Stimulated activated effector memory CD8-positive, alpha-beta T cell treated with anti-CD3 and anti-CD28 coated beads, Interleukin-12 subunit alpha, Interleukin-12 subunit beta, amount 100 ng/mL, for 72 hours (primary cell): ENCODE results near the gene MRPL55.
"Not testable (repeated sequence)": the region's sequence is repeated elsewhere in the genome, so short reads cannot be mapped to it uniquely, and the experiment has no call there.

Experiments used
- ATAC-seq: fragments of 150-1000 bp; cut with Tn5 transposase; 2 replicates; pipeline ENCODE4 v1.10.0; 2021
- DNase-seq, 2 donors: peaks; one replicate each; pipeline ENCODE4 v3.0.0; 2021 to 2022; ENCODE audit warnings: low spot score in 2 of 2
- H3K27ac Mint-ChIP-seq: one replicate; pipeline ENCODE4 v1.8.0; 2022; ENCODE audit warnings: mild to moderate bottlenecking, mixed read lengths
- H3K36me3 Mint-ChIP-seq: one replicate; pipeline ENCODE4 v1.8.0; 2022; ENCODE audit warnings: mild to moderate bottlenecking, mixed read lengths
- H3K4me1 Mint-ChIP-seq: one replicate; pipeline ENCODE4 v1.8.0; 2022; ENCODE audit warnings: mixed read lengths
- H3K4me3 Mint-ChIP-seq: one replicate; pipeline ENCODE4 v1.8.0; 2022; ENCODE audit warnings: mild to moderate bottlenecking, mixed read lengths
- H3K9me3 Mint-ChIP-seq: one replicate; pipeline ENCODE4 v1.8.0; 2022; ENCODE audit warnings: mixed read lengths

The MRPL55 gene

DNA sequence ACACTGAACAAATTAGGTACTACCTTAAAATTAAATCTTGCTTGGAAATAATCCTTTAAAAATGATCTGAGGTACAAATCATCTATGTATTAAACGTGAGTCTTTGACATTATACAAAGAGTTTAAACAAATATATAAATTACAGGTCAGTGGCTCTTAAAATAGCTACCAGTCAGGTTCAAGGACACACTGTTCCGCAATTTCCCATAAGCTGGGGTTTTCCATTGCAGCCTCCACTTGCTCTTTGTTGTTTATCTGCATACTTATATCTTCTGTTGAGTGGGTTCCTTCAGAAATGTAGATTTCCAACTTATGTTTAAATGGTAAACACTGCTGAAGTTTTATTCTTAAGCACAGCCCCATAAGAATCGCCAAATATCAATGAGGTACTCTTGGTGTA lies 5.7 kb upstream of the MRPL55 start:
- peaks cover under 1% of the 10 kb centered on the region for H3K36me3 Mint-ChIP-seq
- no peak overlapping the region for H3K27ac Mint-ChIP-seq
- H3K4me3 Mint-ChIP-seq = no peak overlapping the region

GRCh38 chr1:228112617-228113016 lies 3.5 kb upstream of the MRPL55 start:
- H3K4me1 Mint-ChIP-seq = peaks cover 26% of the 10 kb centered on the region
- no peak overlapping the region for H3K27ac Mint-ChIP-seq

More for the DNA sequence above, 5.7 kb upstream of the MRPL55 start:
- DNase-seq (no peak), ATAC-seq (no peak)
- peaks cover 3% of the 10 kb centered on the region for H3K9me3 Mint-ChIP-seq
- H3K4me1 Mint-ChIP-seq = peaks cover 4% of the 10 kb centered on the region

DNA sequence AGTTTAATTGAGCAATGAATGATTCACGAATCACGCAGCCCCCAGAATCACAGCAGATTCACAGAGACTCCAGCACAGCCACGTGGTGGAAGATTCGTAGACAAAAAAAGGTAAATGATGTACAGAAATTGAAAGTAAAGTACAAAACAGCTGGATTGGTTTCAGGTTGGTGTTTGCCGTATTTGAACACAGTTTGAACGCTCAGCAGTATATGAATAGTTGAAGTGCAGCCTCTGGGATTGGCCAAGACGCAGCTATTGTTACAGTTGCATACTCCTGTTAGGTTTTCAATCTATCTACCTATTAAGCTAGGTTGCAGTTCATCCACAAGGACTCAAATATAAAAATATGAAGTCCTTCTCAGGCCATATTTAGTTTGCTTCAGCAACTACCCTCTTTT lies 3.1 kb upstream of the MRPL55 start:
- DNase-seq (no peak), ATAC-seq (no peak)
- H3K4me1 Mint-ChIP-seq = peaks cover 28% of the 10 kb centered on the region
- H3K4me3 Mint-ChIP-seq = no peak overlapping the region
- no peaks in the 10 kb centered on the region for H3K9me3 Mint-ChIP-seq
- no peak overlapping the region for H3K27ac Mint-ChIP-seq
- H3K36me3 Mint-ChIP-seq = peaks cover 16% of the 10 kb centered on the region

More at GRCh38 chr1:228112617-228113016, 3.5 kb upstream of the MRPL55 start:
- Mint-ChIP-seq H3K36me3 (peaks cover 12% of the 10 kb centered on the region), H3K9me3 (no peaks in the 10 kb centered on the region), H3K4me3 (no peak overlapping the region)
- ATAC-seq = no peak
- no peak for DNase-seq

GRCh38 chr1:228111315-228111714 lies 2.2 kb upstream of the MRPL55 start:
- H3K27ac Mint-ChIP-seq, H3K9me3 Mint-ChIP-seq, ATAC-seq, H3K4me3 Mint-ChIP-seq, DNase-seq: not testable (repeated sequence)
- peaks cover 25% of the 10 kb centered on the region for H3K36me3 Mint-ChIP-seq
- peaks cover 34% of the 10 kb centered on the region for H3K4me1 Mint-ChIP-seq

- Mint-ChIP-seq H3K9me3 (no peaks in the 10 kb centered on the region), H3K36me3 (peaks cover 32% of the 10 kb centered on the region), H3K27ac (no peak overlapping the region), H3K4me3 (peak overlapping the region; percentile 91), H3K4me1 (peaks cover 34% of the 10 kb centered on the region)
- ATAC-seq = no peak
- no peak for DNase-seq
These were observed 1.5 kb upstream of the MRPL55 start for GRCh38 chr1:228110556-228110955.

- Mint-ChIP-seq H3K4me3 (peak overlapping the region; percentile 91), H3K4me1 (peaks cover 35% of the 10 kb centered on the region), H3K9me3 (no peaks in the 10 kb centered on the region), H3K27ac (peak overlapping the region; percentile 94), H3K36me3 (peaks cover 35% of the 10 kb centered on the region)
- ATAC-seq = no peak
- no peak for DNase-seq
These were observed 926 bp upstream of the MRPL55 start for GRCh38 chr1:228109962-228110488.

- peak overlapping the region; percentile 94 for H3K27ac Mint-ChIP-seq
- peaks cover 38% of the 10 kb centered on the region for H3K36me3 Mint-ChIP-seq
- peaks cover 48% of the 10 kb centered on the region for H3K4me1 Mint-ChIP-seq
- H3K9me3 Mint-ChIP-seq = no peaks in the 10 kb centered on the region
- DNase-seq (no peak), ATAC-seq (no peak)
- peak overlapping the region; percentile 91 for H3K4me3 Mint-ChIP-seq
These were observed 392 bp downstream of the MRPL55 start for GRCh38 chr1:228108742-228109072.

DNA sequence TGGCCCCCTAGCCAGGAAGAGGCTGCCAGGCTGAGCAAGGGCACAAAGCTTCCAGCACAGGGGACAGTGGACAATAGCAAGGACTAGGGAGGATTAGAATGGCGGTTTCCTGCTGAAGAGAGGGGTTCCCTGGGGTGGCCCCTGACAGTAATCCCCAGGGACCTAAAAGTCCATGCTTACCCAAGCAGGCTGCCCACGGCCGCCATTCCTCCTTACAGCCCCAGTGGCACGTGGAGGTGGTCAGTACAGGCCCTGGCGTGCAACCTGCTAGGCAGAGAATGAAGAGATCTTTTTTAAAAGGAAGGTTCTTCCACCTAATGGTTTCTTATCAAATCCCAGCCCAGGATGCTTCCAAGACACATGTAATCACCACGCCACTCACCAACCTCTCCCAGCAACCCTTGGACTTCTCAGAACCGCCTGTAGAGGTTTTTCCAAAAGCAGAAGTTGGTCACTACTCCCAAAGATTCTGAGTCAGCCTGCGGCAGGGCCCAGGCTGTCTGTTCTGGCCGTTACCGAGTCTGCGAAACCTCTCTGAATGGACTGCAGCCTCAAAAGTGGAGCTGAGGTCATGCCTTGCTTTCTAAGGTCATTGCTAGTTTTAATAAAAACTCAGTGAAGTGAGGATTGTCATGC lies 926 bp downstream of the MRPL55 start:
- peaks cover 54% of the 10 kb centered on the region for H3K4me1 Mint-ChIP-seq

GRCh38 chr1:228107636-228108035 lies 1.5 kb downstream of the MRPL55 start:
- no peak overlapping the region for H3K27ac Mint-ChIP-seq
- ATAC-seq = no peak
- H3K36me3 Mint-ChIP-seq = peaks cover 46% of the 10 kb centered on the region

More for the DNA sequence above, 926 bp downstream of the MRPL55 start:
- DNase-seq (no peak), ATAC-seq (no peak)
- no peaks in the 10 kb centered on the region for H3K9me3 Mint-ChIP-seq
- peak overlapping the region; percentile 91 for H3K4me3 Mint-ChIP-seq
- H3K27ac Mint-ChIP-seq = peak overlapping the region; percentile 94
- peaks cover 43% of the 10 kb centered on the region for H3K36me3 Mint-ChIP-seq

GRCh38 chr1:228106800-228107054 lies 2.4 kb downstream of the MRPL55 start:
- no peak overlapping the region for H3K4me3 Mint-ChIP-seq
- no peak for ATAC-seq
- H3K9me3 Mint-ChIP-seq = no peaks in the 10 kb centered on the region
- H3K36me3 Mint-ChIP-seq = peaks cover 47% of the 10 kb centered on the region
- peaks cover 56% of the 10 kb centered on the region for H3K4me1 Mint-ChIP-seq
- no peak overlapping the region for H3K27ac Mint-ChIP-seq
- no peak for DNase-seq

More at GRCh38 chr1:228107636-228108035, 1.5 kb downstream of the MRPL55 start:
- DNase-seq = no peak
- Mint-ChIP-seq H3K9me3 (no peaks in the 10 kb centered on the region), H3K4me1 (peaks cover 54% of the 10 kb centered on the region), H3K4me3 (peak overlapping the region; percentile 91)

GRCh38 chr1:228105996-228106799 lies 2.9 kb downstream of the MRPL55 start:
- Mint-ChIP-seq H3K27ac (no peak overlapping the region), H3K36me3 (peaks cover 53% of the 10 kb centered on the region), H3K4me3 (no peak overlapping the region), H3K9me3 (no peaks in the 10 kb centered on the region), H3K4me1 (peaks cover 61% of the 10 kb centered on the region)
- ATAC-seq (no peak), DNase-seq (no peak)

DNA sequence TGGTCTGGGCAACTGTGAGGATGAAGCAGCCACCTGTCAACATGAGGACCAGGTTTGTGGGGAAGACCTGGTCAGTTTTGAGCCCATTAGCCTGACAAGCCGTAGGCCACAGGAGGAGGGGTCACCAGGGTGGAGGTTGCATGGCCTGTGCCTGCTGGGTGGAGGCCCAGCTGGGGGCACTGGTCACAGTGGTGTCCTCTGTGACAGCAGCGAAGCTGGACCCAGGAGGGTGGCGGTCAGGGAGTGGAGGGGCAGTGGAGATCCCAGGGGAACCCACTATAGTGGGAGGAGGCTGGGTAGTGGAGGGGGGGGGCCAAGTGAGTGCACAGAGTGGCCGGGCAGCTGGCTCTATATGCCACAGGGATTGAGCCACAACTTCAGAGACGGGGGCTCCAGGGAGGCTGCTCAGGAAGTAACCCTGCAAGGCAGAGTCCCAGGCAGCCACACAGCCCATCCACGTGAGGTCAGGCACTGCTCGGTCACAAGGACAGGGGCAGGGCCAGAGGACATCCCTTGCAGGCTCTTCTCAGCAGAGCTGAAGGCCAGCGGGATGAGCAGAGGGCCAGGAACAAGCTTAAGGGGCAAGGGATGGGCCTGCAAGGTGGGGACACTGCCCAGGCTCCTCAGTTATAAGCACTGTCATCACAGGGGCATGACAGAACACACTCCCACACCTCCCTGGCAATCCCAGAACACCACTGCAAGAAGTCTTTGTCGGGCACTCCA lies 3.7 kb downstream of the MRPL55 start:
- H3K27ac Mint-ChIP-seq = no peak overlapping the region
- H3K4me1 Mint-ChIP-seq = peaks cover 63% of the 10 kb centered on the region
- DNase-seq (no peak), ATAC-seq (no peak)
- H3K36me3 Mint-ChIP-seq = peaks cover 60% of the 10 kb centered on the region
- no peak overlapping the region for H3K4me3 Mint-ChIP-seq
- no peaks in the 10 kb centered on the region for H3K9me3 Mint-ChIP-seq

DNA sequence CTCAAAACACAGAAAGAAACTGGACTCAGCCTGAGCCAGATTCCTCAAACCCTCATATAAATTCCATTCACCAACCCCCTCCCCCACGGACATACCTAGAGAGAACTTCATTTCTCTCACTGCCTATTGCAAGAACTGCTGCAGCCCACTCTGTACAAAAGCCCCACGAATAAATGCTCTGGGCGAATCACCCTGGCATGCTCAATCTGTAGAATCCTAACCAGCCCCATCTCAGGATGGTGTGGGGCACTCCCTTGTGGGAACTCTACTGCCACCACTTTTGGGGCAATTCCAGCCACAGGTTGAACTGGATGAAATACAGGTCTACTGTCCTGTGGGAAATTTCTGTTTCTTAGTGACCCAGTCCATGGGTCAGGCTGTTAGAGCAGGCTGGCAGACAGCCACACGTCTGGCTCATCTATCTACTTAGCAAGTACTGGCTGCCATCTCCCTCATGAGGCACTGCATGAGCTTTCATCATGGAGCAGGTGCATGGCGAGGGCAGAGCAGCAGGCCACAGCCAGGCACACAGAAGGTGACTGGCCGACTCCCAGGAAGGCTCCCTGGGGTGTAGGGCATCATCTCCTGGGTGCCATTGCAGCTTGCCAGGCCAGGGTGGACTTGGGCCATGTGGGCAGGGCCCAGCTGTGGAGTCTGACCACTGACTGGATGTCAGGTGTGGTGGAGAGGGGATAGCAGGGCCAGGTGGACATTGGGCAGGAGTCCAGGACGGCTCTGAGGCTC lies 4.4 kb downstream of the MRPL55 start:
- Mint-ChIP-seq H3K9me3 (no peaks in the 10 kb centered on the region), H3K4me1 (peaks cover 62% of the 10 kb centered on the region), H3K4me3 (peak overlapping the region; percentile 89), H3K36me3 (peaks cover 66% of the 10 kb centered on the region), H3K27ac (peak overlapping the region; percentile 90)
- ATAC-seq (no peak), DNase-seq (no peak)

DNA sequence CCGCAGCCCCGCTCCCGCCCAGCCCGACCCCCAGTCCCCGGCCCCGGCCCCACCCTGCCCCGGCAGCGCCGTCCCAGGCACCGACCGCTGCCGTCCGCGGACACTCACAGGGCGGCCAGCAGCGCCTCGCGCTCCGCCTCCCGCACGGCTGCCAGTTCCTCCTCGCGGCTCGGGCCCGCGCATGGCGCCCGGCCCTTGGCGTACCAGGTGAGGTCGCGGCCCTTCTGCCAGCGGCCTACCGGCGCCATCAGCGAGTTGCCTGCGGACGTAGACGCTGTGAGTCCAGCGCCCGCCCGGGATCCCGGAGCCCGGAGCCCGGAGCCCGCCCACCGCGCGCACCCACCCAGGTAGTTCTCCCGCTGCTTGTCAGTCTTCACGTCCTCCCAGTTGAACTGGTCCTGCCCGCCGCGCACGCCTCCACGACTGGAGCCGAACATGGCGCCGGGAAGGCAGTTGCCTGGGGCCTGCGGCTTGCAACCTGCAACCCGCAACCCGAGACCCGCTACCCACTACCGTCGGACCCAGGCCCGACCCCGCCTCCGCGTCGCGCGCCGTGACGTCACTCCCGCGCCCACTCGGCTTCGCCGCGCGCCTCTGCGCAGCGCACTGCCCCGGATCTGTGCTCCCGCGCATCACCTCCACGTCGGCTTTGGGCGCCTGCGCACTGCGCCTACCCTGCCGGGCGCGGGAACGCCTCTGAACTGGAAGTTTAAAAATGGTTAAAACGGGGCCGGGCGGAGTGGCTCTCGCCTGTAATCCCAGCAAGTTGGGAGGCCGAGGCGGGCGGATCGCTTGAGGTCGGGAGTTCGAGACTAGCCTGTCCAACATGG lies 6.1 kb downstream of the MRPL55 start, which contains the start of gene C1orf35:
Gene C1orf35, minus strand, starts transcription at position 535 of the 830 bp plus-strand sequence. Its CDS starts 98 bp downstream, at position 437.
- H3K4me1 Mint-ChIP-seq = peaks cover 57% of the 10 kb centered on the region
- DNase-seq (peak; percentile 93 to 98), ATAC-seq (peak; percentile 87)

More for the DNA sequence above, 6.1 kb downstream of the MRPL55 start, which contains the start of gene C1orf35:
- Mint-ChIP-seq H3K4me3 (peak within 1 kb of the TSS; percentile 89), H3K9me3 (no peaks in the 10 kb centered on the region), H3K27ac (peak within 1 kb of the TSS; percentile 90), H3K36me3 (peaks cover 74% of the 10 kb centered on the region)
